ENCODE results near the gene NPTX1.

GRCh38 chr17:80482555-80483308, 6.3 kb upstream of the NPTX1 start:
- TF ChIP-seq POLR2AphosphoS5 (IDR thresholded peaks at IDR 0.05; ENCODE audit: low read depth, low read length) (no peak), SIN3A (IDR thresholded peaks at IDR 0.05; ENCODE audit: borderline replicate concordance, insufficient read depth, low read length) (no peak), TAF1 (IDR thresholded peaks at IDR 0.05; ENCODE audit: borderline replicate concordance, insufficient read depth, low read length) (no peak), FOXP2 (optimal IDR thresholded peaks at IDR 0.05; ENCODE audit: borderline replicate concordance, extremely low read depth, extremely low read length, insufficient read depth) (no peak)
- TF ChIP-seq, protein P1, sequence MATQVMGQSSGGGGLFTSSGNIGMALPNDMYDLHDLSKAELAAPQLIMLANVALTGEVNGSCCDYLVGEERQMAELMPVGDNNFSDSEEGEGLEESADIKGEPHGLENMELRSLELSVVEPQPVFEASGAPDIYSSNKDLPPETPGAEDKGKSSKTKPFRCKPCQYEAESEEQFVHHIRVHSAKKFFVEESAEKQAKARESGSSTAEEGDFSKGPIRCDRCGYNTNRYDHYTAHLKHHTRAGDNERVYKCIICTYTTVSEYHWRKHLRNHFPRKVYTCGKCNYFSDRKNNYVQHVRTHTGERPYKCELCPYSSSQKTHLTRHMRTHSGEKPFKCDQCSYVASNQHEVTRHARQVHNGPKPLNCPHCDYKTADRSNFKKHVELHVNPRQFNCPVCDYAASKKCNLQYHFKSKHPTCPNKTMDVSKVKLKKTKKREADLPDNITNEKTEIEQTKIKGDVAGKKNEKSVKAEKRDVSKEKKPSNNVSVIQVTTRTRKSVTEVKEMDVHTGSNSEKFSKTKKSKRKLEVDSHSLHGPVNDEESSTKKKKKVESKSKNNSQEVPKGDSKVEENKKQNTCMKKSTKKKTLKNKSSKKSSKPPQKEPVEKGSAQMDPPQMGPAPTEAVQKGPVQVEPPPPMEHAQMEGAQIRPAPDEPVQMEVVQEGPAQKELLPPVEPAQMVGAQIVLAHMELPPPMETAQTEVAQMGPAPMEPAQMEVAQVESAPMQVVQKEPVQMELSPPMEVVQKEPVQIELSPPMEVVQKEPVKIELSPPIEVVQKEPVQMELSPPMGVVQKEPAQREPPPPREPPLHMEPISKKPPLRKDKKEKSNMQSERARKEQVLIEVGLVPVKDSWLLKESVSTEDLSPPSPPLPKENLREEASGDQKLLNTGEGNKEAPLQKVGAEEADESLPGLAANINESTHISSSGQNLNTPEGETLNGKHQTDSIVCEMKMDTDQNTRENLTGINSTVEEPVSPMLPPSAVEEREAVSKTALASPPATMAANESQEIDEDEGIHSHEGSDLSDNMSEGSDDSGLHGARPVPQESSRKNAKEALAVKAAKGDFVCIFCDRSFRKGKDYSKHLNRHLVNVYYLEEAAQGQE (IDR thresholded peaks at IDR 0.05; ENCODE audit: insufficient read depth in 1 of 2, low read depth in 2 of 2, low read length in 2 of 2), result no peak
